ENCODE results near the gene FBL.
"Not testable (repeated sequence)": the region's sequence is repeated elsewhere in the genome, so short reads cannot be mapped to it uniquely, and the experiment has no call there.

The FBL gene

DNA sequence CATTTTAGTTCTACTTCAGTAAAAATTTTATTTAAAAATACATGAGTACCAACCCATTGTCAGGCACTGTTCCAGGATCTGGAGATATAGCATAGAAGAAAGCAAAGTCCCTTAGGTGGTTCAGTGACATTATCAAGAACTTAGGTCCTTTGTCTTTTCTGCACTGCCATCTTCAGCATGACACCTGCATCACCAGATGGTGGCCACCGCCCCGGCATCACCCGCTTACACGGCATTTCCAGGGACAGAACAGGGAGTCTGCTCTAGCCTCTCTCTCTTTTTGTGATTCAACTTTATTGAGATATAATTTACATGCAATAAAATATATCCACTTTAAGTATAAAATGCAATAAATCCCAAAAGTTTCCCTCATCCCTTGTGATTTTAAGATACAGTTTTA, 35.8 kb downstream of the FBL start:
- Mint-ChIP-seq H3K4me1 (peaks cover 16% of the 10 kb centered on the region), H3K27ac (no peak overlapping the region), H3K9me3 (peaks cover 11% of the 10 kb centered on the region), H3K27me3 (ENCODE audit: low read depth, poor library complexity) (peaks cover 17% of the 10 kb centered on the region), H3K4me3 (no peak overlapping the region), H3K36me3 (ENCODE audit: low read depth) (no peaks in the 10 kb centered on the region)
- no peak for DNase-seq
- TF ChIP-seq, protein P1, sequence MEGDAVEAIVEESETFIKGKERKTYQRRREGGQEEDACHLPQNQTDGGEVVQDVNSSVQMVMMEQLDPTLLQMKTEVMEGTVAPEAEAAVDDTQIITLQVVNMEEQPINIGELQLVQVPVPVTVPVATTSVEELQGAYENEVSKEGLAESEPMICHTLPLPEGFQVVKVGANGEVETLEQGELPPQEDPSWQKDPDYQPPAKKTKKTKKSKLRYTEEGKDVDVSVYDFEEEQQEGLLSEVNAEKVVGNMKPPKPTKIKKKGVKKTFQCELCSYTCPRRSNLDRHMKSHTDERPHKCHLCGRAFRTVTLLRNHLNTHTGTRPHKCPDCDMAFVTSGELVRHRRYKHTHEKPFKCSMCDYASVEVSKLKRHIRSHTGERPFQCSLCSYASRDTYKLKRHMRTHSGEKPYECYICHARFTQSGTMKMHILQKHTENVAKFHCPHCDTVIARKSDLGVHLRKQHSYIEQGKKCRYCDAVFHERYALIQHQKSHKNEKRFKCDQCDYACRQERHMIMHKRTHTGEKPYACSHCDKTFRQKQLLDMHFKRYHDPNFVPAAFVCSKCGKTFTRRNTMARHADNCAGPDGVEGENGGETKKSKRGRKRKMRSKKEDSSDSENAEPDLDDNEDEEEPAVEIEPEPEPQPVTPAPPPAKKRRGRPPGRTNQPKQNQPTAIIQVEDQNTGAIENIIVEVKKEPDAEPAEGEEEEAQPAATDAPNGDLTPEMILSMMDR (IDR thresholded peaks at IDR 0.05) = no peak

DNA sequence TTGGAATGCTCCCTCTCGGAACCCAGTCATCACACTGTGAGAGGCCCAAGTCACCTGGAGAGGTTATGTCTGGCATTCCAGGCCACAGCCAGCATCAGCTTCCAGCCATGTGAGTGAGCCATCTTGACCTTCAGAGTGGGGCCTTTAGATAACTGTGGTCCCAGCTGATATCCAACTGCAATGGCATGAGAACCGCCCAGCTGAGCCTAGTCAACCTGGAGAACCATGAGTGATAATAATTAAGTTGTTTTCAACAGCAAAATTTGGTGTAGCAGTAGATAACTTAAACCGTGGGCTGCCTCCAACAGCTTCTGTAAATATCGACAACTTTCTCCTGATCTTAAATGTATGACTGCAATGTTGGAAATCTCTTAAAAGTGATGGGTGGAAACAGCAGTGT, 36.8 kb downstream of the FBL start:
- no peak overlapping the region for H3K27ac Mint-ChIP-seq
- TF ChIP-seq, protein P1 (IDR thresholded peaks at IDR 0.05) = no peak
- H3K4me3 Mint-ChIP-seq = no peak overlapping the region
- peaks cover 16% of the 10 kb centered on the region for H3K4me1 Mint-ChIP-seq
- H3K9me3 Mint-ChIP-seq = peaks cover 11% of the 10 kb centered on the region
- H3K27me3 Mint-ChIP-seq (ENCODE audit: low read depth, poor library complexity) = peaks cover 17% of the 10 kb centered on the region
- DNase-seq = no peak
- H3K36me3 Mint-ChIP-seq (ENCODE audit: low read depth) = no peaks in the 10 kb centered on the region

DNA sequence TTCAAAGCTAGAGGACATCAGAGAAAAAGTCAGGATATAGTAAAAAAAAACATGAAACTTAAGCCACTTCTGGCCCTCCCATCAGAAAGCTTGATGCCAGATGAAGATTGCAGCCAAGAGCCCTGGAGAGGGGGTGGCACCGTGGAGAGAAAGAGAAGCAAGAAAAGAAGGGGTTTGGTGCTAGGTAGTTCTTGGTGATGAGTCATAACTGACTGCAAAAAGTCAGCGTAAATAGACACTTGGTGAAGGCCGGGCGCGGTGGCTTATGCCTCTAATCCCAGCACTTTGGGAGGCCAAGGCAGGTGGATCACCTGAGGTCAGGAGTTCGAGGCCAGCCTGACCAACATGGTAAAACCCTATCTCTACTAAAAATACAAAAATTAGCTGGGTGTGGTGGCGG, 37.5 kb downstream of the FBL start:
- Mint-ChIP-seq H3K4me1 (peaks cover 13% of the 10 kb centered on the region), H3K9me3 (peaks cover 11% of the 10 kb centered on the region), H3K27me3 (ENCODE audit: low read depth, poor library complexity) (peaks cover 17% of the 10 kb centered on the region)
- not testable (repeated sequence) for H3K4me3 Mint-ChIP-seq; H3K27ac Mint-ChIP-seq; H3K36me3 Mint-ChIP-seq (ENCODE audit: low read depth); DNase-seq

DNA sequence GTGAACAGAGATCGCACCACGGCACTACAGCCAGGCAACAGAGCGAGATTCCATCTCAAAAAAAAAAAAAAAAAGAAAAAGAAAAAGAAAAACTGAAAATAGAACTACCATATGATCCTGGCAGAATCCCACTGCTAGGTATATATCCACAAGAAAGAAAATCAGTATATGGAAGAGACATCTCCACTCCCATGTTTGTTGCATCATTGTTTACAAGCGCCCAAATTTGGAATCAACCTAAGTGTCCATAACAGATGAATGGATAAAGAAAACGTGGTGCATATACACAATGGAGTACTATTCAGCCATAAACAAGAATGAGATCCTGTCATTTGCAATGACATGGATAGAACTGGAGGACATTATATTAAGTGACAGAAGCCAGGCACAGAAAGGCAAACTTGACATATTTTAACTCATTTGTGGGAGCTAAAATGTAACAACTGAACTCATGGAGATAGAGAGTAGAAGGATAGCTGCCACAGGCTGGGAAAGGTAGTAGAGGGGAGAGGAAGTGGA, 38.3 kb downstream of the FBL start:
- Mint-ChIP-seq H3K4me1 (peaks cover 10% of the 10 kb centered on the region), H3K27ac (no peak overlapping the region), H3K36me3 (ENCODE audit: low read depth) (no peaks in the 10 kb centered on the region), H3K27me3 (ENCODE audit: low read depth, poor library complexity) (peaks cover 20% of the 10 kb centered on the region), H3K4me3 (no peak overlapping the region), H3K9me3 (peaks cover 11% of the 10 kb centered on the region)
- TF ChIP-seq, protein P1 (IDR thresholded peaks at IDR 0.05) = no peak
- DNase-seq = no peak

DNA sequence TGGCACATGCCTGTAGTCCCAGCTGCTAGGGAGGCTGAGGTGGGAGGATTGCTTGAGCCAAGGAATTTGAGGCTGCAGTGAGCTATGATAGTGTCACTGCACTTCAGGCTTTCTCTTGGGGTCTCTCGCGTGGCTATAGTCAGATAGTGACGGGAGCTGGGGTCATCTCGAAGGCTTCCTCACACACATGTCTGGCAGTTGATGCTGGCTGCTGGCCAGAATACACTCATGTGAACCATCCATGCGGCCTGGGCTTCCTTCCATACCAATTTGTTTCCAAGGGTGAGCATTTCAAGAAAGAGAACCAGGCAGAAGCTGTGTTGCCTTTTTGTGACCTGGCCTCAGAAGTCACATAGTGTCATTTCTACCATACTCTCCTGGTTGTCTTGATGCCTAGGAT, 41.1 kb downstream of the FBL start:
- H3K27me3 Mint-ChIP-seq (ENCODE audit: low read depth, poor library complexity) = peaks cover 21% of the 10 kb centered on the region
- no peak overlapping the region for H3K4me3 Mint-ChIP-seq
- DNase-seq = no peak
- TF ChIP-seq, protein P1 (IDR thresholded peaks at IDR 0.05) = no peak
- H3K27ac Mint-ChIP-seq = no peak overlapping the region
- peaks cover 11% of the 10 kb centered on the region for H3K9me3 Mint-ChIP-seq
- no peaks in the 10 kb centered on the region for H3K36me3 Mint-ChIP-seq (ENCODE audit: low read depth)
- peaks cover 9% of the 10 kb centered on the region for H3K4me1 Mint-ChIP-seq

DNA sequence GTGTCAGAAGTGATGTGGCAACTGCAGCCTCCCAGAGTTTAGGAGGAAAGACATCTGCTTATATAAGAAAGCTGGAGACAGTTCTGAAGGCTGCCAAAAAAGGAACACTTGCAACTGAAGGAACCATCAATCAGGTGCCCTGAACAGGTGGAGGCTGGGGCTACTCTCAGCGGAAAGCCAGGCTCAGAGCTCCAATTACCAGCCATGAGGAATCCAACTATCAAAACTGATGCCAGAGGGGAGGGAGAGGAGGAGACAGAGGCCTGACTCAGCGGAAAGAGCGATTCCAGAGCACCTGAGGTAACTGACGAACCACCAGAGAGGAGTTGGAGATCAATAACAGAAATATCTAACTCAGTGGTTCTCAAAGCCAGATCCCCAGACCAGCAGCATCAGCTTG, 43.2 kb downstream of the FBL start:
- Mint-ChIP-seq H3K4me3 (no peak overlapping the region), H3K9me3 (peaks cover 1% of the 10 kb centered on the region), H3K36me3 (ENCODE audit: low read depth) (no peaks in the 10 kb centered on the region), H3K4me1 (peaks cover 9% of the 10 kb centered on the region), H3K27ac (peak overlapping the region; percentile 23), H3K27me3 (ENCODE audit: low read depth, poor library complexity) (peaks cover 28% of the 10 kb centered on the region)
- DNase-seq = no peak
- TF ChIP-seq, protein P1 (IDR thresholded peaks at IDR 0.05) = no peak

All from nephron progenitor cell (in vitro differentiated cells).